Stimulated activated naive CD8-positive, alpha-beta T cell treated with anti-CD3 and anti-CD28 coated beads, Interleukin-15, Interleukin-2, amounts not matched to agents 100 ng/mL and 50 ng/mL, for 24 hours (primary cell): ENCODE data around the gene NUDT5.
A peak's percentile ranks its signal among the peaks of the same experiment; 100 is the strongest.
"Not testable (repeated sequence)": the region's sequence is repeated elsewhere in the genome, so short reads cannot be mapped to it uniquely, and the experiment has no call there.

ENCODE experiments used
- H3K27ac Mint-ChIP-seq: one replicate; pipeline ENCODE4 v1.8.0; 2021; ENCODE audit warnings: mild to moderate bottlenecking, mixed read lengths
- H3K27me3 Mint-ChIP-seq: one replicate; pipeline ENCODE4 v1.8.0; 2021; ENCODE audit warnings: mixed read lengths
- H3K36me3 Mint-ChIP-seq: one replicate; pipeline ENCODE4 v1.8.0; 2021; ENCODE audit warnings: low read depth, mixed read lengths
- H3K4me1 Mint-ChIP-seq: one replicate; pipeline ENCODE4 v1.8.0; 2021; ENCODE audit warnings: low read depth, mixed read lengths
- H3K4me3 Mint-ChIP-seq: one replicate; pipeline ENCODE4 v1.8.0; 2021; ENCODE audit warnings: mild to moderate bottlenecking, mixed read lengths
- H3K9me3 Mint-ChIP-seq: one replicate; pipeline ENCODE4 v1.8.0; 2021; ENCODE audit warnings: mixed read lengths

NUDT5 gene

DNA sequence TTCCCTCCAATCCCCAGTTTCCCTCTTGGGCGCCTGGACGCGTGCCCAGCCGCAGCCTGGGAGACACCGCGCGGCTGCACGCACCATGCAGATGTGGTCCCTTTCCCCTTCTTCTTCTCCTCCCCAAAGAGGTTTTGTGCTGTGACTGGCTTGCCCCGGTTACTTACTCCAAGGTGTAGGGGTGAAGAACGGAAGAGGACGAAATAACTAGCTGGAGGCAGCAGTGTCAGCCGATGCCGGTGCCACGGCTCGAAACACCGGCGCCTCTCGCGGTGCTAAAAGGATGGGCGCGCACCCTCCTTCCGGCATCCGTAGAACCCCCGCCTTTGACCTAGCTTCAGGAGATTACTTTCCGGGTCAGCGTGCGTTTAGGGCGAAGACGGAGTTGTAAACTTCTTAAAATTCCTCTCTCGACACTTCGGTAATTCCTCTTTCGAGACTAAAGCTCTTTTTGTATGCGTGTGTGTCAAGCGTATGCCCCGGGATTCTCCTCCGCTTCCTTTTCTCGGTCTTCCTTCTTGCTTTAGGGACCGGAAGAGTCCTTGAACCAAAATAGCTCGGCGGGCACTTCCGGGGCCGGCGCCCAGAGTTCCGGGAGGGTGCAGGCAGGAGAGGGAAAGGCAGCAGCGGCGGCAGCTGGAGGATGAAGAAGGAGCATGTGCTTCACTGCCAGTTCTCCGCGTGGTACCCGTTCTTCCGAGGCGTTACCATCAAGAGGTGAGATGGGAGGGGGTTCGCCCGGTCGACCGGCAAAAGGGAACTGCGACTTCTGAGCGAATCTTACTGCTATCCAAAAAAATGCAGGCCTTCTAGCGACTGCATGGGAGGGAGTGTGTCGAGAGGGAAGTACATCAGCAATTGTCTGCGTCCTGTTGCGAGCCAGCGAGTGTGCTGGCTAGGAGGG is at the start of gene NUDT5, which contains the start of gene CDC123:
Gene NUDT5 (minus strand): TSS at position 289 of the 904 bp plus-strand sequence. CDS start 9,600 bp downstream, outside the sequence.
Gene CDC123 (plus strand): TSS at position 586 of the 904 bp plus-strand sequence. CDS start 58 bp downstream, at position 644.
- peak within 1 kb of the TSS; percentile 98 for H3K27ac Mint-ChIP-seq
- H3K36me3 Mint-ChIP-seq = peaks cover 54% of the 10 kb centered on the region
- H3K27me3 Mint-ChIP-seq = no peaks in the 10 kb centered on the region
- H3K9me3 Mint-ChIP-seq = no peaks in the 10 kb centered on the region
- peaks cover 69% of the 10 kb centered on the region for H3K4me1 Mint-ChIP-seq
- H3K4me3 Mint-ChIP-seq = peak within 1 kb of the TSS; percentile 97

GRCh38 chr10:12243864-12244620 is 48.4 kb upstream of the NUDT5 start:
- Mint-ChIP-seq H3K27ac (peak overlapping the region; percentile 67), H3K4me3 (no peak overlapping the region), H3K9me3 (no peaks in the 10 kb centered on the region), H3K36me3 (peaks cover 57% of the 10 kb centered on the region), H3K4me1 (peaks cover 42% of the 10 kb centered on the region), H3K27me3 (no peaks in the 10 kb centered on the region)

DNA sequence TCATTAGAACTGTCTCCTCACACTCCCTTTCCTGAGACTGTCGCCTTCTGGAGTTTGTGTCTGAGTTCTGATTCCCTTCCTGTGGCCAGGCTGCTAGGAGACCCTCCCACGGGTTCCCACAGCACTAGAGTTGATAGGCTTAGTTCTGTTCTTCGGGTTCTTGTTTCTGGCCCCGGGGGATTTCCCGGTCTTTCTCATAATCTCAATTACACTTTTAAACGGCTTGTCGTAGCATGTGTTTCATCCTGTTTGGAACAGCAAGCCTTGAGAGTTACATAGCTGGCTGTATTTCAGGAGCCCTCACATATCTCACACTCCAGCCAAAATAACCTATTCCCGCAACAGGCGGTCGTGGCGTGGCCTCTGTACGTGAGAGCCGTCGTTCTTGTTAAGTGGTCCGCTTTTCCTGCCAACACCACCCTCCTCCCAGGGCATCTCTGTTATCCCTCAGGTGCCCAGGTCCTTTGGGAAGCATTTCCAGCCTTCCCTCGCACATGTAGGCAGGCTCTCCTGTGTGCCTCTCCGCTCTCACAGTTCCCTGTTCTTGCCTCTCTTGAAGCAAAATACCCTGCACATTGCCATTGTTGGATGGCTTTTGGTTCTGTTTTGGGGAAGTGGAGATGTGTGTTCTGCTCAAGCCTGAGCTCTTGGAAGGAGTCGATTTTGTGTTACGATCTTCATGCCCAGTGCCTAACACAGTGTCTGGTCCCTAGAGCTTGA is 46.3 kb upstream of the NUDT5 start:
- Mint-ChIP-seq H3K36me3 (peaks cover 66% of the 10 kb centered on the region), H3K4me3 (peak overlapping the region; percentile 69), H3K9me3 (no peaks in the 10 kb centered on the region), H3K27me3 (no peaks in the 10 kb centered on the region), H3K4me1 (peaks cover 42% of the 10 kb centered on the region), H3K27ac (peak overlapping the region; percentile 91)

GRCh38 chr10:12238821-12239220 is 43.1 kb upstream of the NUDT5 start:
- Mint-ChIP-seq H3K4me1 (peaks cover 36% of the 10 kb centered on the region), H3K9me3 (no peaks in the 10 kb centered on the region), H3K27ac (no peak overlapping the region), H3K4me3 (no peak overlapping the region), H3K27me3 (no peaks in the 10 kb centered on the region), H3K36me3 (peaks cover 67% of the 10 kb centered on the region)

- peaks cover 71% of the 10 kb centered on the region for H3K36me3 Mint-ChIP-seq
- no peak overlapping the region for H3K4me3 Mint-ChIP-seq
- peaks cover 26% of the 10 kb centered on the region for H3K4me1 Mint-ChIP-seq
- no peaks in the 10 kb centered on the region for H3K27me3 Mint-ChIP-seq
- no peak overlapping the region for H3K27ac Mint-ChIP-seq
- H3K9me3 Mint-ChIP-seq = no peaks in the 10 kb centered on the region
Measured at GRCh38 chr10:12237265-12238220, 41.9 kb upstream of the NUDT5 start.

DNA sequence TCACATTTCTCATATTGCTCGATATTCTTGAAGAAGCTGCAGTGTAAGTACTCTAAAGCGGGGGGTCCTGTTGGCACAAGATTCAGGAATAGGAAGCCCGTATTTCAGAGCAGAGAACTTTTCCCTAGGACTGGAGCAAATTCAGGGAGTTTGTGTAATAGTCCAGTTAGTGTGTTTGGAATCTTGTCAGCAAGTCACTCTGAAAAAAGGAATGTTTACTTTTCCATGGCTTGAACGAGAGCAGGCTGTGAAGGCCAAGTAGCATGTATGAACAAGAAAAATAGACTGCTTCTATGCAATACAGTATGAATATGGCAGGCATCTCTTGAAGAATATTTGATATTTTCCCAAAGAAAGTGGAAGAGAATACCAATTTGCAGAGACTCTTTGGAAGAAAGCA is 40.1 kb upstream of the NUDT5 start:
- H3K4me3 Mint-ChIP-seq = no peak overlapping the region
- no peaks in the 10 kb centered on the region for H3K27me3 Mint-ChIP-seq
- H3K36me3 Mint-ChIP-seq = peaks cover 69% of the 10 kb centered on the region
- no peaks in the 10 kb centered on the region for H3K9me3 Mint-ChIP-seq
- no peak overlapping the region for H3K27ac Mint-ChIP-seq
- peaks cover 9% of the 10 kb centered on the region for H3K4me1 Mint-ChIP-seq

GRCh38 chr10:12235116-12235694 is 39.5 kb upstream of the NUDT5 start:
- Mint-ChIP-seq H3K36me3 (peaks cover 70% of the 10 kb centered on the region), H3K4me3 (no peak overlapping the region), H3K9me3 (no peaks in the 10 kb centered on the region), H3K27me3 (no peaks in the 10 kb centered on the region), H3K4me1 (peaks cover 3% of the 10 kb centered on the region), H3K27ac (no peak overlapping the region)

GRCh38 chr10:12234687-12235086 is 39.0 kb upstream of the NUDT5 start:
- H3K4me3 Mint-ChIP-seq, H3K27me3 Mint-ChIP-seq, H3K9me3 Mint-ChIP-seq, H3K4me1 Mint-ChIP-seq, H3K27ac Mint-ChIP-seq: not testable (repeated sequence)
- peaks cover 70% of the 10 kb centered on the region for H3K36me3 Mint-ChIP-seq

DNA sequence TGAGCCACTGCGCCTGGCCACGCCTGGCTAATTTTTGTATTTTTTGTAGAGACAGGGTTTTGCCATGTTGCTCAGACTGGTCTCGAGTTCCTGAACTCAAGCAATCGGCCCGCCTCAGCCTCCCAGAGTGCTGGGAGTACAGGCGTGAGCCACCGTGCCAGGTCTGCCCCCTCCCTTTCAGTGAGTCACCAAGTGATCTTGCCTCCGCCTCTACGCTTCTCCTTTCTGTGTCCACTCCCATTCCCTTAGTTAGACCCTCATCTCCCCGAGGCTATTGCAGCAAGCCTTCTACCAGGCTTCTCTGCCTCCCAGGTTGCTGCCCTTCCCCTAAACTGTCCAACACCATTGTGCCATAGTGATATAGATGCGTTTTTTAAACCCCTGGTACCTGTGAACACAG is 33.2 kb upstream of the NUDT5 start:
- Mint-ChIP-seq H3K27ac (peak overlapping the region; percentile 41), H3K4me3 (no peak overlapping the region), H3K4me1 (no peaks in the 10 kb centered on the region), H3K27me3 (no peaks in the 10 kb centered on the region), H3K36me3 (peaks cover 65% of the 10 kb centered on the region), H3K9me3 (no peaks in the 10 kb centered on the region)

DNA sequence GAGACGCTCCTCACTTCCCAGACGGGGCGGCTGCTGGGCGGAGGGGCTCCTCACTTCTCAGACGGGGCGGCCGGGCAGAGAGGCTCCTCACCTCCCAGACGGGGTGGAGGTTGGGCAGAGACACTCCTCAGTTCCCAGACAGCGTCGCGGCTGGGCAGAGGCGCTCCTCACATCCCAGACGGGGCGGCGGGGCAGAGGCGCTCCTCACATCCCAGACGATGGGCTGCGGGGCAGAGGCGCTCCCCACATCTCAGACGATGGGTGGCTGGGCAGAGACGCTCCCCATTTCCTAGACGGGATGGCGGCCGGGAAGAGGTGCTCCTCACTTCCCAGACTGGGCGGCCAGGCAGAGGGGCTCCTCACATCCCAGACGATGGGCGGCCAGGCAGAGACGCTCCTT is 30.7 kb upstream of the NUDT5 start:
- not testable (repeated sequence) for H3K9me3 Mint-ChIP-seq, H3K4me1 Mint-ChIP-seq, H3K4me3 Mint-ChIP-seq, H3K27ac Mint-ChIP-seq, H3K27me3 Mint-ChIP-seq
- peaks cover 64% of the 10 kb centered on the region for H3K36me3 Mint-ChIP-seq

GRCh38 chr10:12225444-12225843 is 29.8 kb upstream of the NUDT5 start:
- peaks cover 58% of the 10 kb centered on the region for H3K36me3 Mint-ChIP-seq
- no peak overlapping the region for H3K4me3 Mint-ChIP-seq
- H3K9me3 Mint-ChIP-seq = no peaks in the 10 kb centered on the region
- H3K4me1 Mint-ChIP-seq = peaks cover 2% of the 10 kb centered on the region
- no peak overlapping the region for H3K27ac Mint-ChIP-seq
- H3K27me3 Mint-ChIP-seq = no peaks in the 10 kb centered on the region

DNA sequence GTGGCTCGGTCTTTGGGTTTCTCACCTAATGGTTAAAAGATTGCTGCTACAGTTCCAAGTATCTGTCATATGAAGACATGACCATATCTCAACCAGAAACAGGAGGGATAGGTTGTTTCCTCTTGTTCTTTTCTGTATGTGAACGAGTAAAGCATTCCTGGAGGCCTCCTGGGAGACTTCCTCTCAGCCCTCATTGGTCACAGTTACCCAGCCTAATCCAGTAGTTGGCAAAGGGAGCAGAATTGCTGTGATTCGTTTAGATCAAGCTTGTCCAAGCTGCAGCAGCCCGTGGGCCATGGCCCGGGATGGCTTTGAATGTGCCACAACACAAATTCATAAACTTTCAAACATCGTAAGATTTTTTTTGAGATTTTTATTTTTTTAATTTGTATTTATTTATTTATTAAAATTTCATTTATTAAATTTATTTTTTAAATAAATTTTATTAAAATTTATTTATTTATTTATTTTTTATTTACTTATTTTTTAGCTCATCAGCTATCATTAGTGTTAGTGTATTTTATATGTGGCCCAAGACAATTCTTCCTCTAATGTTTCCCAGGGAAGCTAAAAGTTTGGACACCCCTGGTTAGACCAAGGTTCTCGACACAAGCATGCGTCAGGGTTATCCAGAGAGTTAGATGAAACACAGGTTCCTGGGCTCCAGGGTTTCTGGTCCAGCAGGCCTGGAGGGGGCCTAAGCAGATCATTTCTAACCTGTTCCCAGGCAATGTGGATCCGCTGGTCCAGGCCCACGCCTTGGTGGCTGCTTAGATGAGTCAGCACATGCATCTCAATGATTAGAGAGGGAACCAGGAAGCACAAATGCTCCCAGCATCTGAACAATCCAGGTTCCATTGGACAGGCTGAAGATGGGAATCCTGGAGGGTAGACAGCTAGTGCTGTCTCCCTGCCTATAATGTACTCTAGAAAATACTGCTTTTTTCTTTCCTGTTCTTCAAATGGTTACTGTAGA is 25.9 kb upstream of the NUDT5 start:
- no peaks in the 10 kb centered on the region for H3K27me3 Mint-ChIP-seq
- no peaks in the 10 kb centered on the region for H3K9me3 Mint-ChIP-seq
- peaks cover 66% of the 10 kb centered on the region for H3K36me3 Mint-ChIP-seq
- peaks cover 5% of the 10 kb centered on the region for H3K4me1 Mint-ChIP-seq
- H3K27ac Mint-ChIP-seq = no peak overlapping the region
- no peak overlapping the region for H3K4me3 Mint-ChIP-seq

DNA sequence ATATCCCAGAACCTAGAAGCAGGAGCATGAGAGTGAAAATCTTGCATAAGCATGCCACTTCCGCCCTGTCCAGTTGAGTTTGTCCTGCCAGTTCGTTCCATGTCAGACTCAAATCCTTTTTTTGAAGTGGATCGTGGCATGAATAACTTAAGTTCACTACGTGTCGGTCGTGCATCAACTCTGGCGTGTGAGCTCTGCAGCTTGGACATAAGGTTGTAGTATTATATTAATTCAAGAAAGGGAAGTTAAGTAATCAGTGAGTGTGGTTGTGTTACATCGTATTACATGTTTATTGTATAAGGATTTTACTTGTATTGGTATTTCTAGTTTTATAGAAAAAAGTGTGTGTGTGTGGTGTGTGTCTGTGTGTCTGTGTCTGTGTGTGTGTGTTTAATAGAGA is 23.3 kb upstream of the NUDT5 start:
- Mint-ChIP-seq H3K4me1 (peaks cover 23% of the 10 kb centered on the region), H3K4me3 (no peak overlapping the region), H3K9me3 (no peaks in the 10 kb centered on the region), H3K36me3 (peaks cover 70% of the 10 kb centered on the region), H3K27me3 (no peaks in the 10 kb centered on the region), H3K27ac (no peak overlapping the region)
